Endodermal cell (in vitro differentiated cells): ENCODE measurements around the gene MYL4. TPM values are rescaled to one million over a fixed set of nuclear protein-coding genes. Genes with fewer than 3 reads are reported as not detected.

Experiments used
- DNase-seq: peaks from one replicate; pipeline ENCODE4 v3.0.0-alpha.2; 2017
- H3K27ac ChIP-seq: 2 replicates; pipeline ENCODE4 v1.5.1; 2013; ENCODE audit warnings: mild to moderate bottlenecking, low read depth, low read length, moderate library complexity
- H3K27me3 ChIP-seq: 2 replicates; pipeline ENCODE4 v1.6.1; 2013; ENCODE audit warnings: mild to moderate bottlenecking, low read length, moderate library complexity; ENCODE audit not compliant: insufficient read depth, control insufficient read depth, poor library complexity, severe bottlenecking
- H3K36me3 ChIP-seq: 2 replicates; pipeline ENCODE4 v1.7.0; 2013; ENCODE audit warnings: mild to moderate bottlenecking, low read length, moderate library complexity; ENCODE audit not compliant: control insufficient read depth, insufficient read depth
- H3K4me1 ChIP-seq: one replicate; pipeline ENCODE4 v1.7.0; 2013; ENCODE audit warnings: low read length; ENCODE audit not compliant: control insufficient read depth, insufficient read depth
- H3K4me3 ChIP-seq: 2 replicates; pipeline ENCODE4 v1.5.1; 2013; ENCODE audit warnings: mild to moderate bottlenecking, low read length, moderate library complexity
- H3K9ac ChIP-seq: 2 replicates; pipeline ENCODE4 v1.6.1; 2013; ENCODE audit warnings: mild to moderate bottlenecking, low read length, moderate library complexity; ENCODE audit not compliant: poor library complexity, severe bottlenecking; ENCODE audit errors: extremely low read depth
- H3K9me3 ChIP-seq: 2 replicates; pipeline ENCODE4 v1.6.1; 2013; ENCODE audit warnings: mild to moderate bottlenecking, low read length, moderate library complexity; ENCODE audit not compliant: control insufficient read depth
- H3K27ac Mint-ChIP-seq: 2 replicates; pipeline ENCODE4 v1.8.0; 2020; ENCODE audit warnings: mixed read lengths
- H3K27me3 Mint-ChIP-seq: 2 replicates; pipeline ENCODE4 v1.8.0; 2021; ENCODE audit warnings: mild to moderate bottlenecking, mixed read lengths; ENCODE audit not compliant: insufficient read depth
- H3K36me3 Mint-ChIP-seq: 2 replicates; pipeline ENCODE4 v1.8.0; 2020; ENCODE audit warnings: low read depth, mixed read lengths
- H3K4me1 Mint-ChIP-seq: 2 replicates; pipeline ENCODE4 v1.8.0; 2020; ENCODE audit warnings: mixed read lengths
- H3K4me3 Mint-ChIP-seq: 2 replicates; pipeline ENCODE4 v1.8.0; 2020; ENCODE audit warnings: mild to moderate bottlenecking, moderate library complexity, mixed read lengths
- H3K9me3 Mint-ChIP-seq: 2 replicates; pipeline ENCODE4 v1.8.0; 2020; ENCODE audit warnings: mild to moderate bottlenecking, mixed read lengths
- CTCF ChIP-seq: fragments of 200-600 bp; sonication (generic); conservative IDR thresholded peaks from 2 replicates; pipeline ENCODE4 v1.5.0; 2021; ENCODE audit warnings: antibody characterized with exemption, mild to moderate bottlenecking
- WGBS, 2 experiments: methylation state at CpG; one replicate each; pipeline versions ENCODE4 v1.1.5 to v1.1.7; 2013; ENCODE audit warnings: missing lambda C conversion rate in 2 of 2, mixed read lengths in 1 of 2; ENCODE audit not compliant: insufficient coverage in 1 of 2, insufficient read length in 1 of 2; 5-methylcytosine and 5-hydroxymethylcytosine counted together
- total RNA-seq, 2 donors: library from RNA; stranded (reverse); fragmentation: NEBNext Ultra II Directional in 1 of 2; extraction: Animal tissue kit (Norgen Biotek cat#: 25700) in 1 of 2; gene quantifications; 2 replicates in 1 of 2; 3 replicates in 1 of 2; pipeline ENCODE4 v1.2.1, GENCODE V29; 2021

Gene MYL4
- total RNA-seq, 2 donors from 2014 or later = 15.5 to 20.0 TPM

- Histone ChIP-seq H3K27me3 (no peaks in the 10 kb centered on the region), H3K9me3 (no peaks in the 10 kb centered on the region), H3K36me3 (no peaks in the 10 kb centered on the region), H3K9ac (no peak overlapping the region), H3K4me1 (no peaks in the 10 kb centered on the region), H3K4me3 (no peak overlapping the region), H3K27ac (no peak overlapping the region)
- Mint-ChIP-seq H3K9me3 (no peaks in the 10 kb centered on the region), H3K4me1 (no peaks in the 10 kb centered on the region), H3K27ac (no peak overlapping the region), H3K4me3 (no peak overlapping the region), H3K36me3 (no peaks in the 10 kb centered on the region), H3K27me3 (peaks cover 17% of the 10 kb centered on the region)
- 88 to 89% methylated on average over 2 to 3 of the region's 3 CpGs for WGBS, 2 experiments
- DNase-seq = no peak
- no peak for TF ChIP-seq CTCF
These were observed 31.7 kb downstream of the MYL4 start for GRCh38 chr17:47240806-47241205.

GRCh38 chr17:47242648-47243047 is 33.5 kb downstream of the MYL4 start:
- H3K27me3 Mint-ChIP-seq = peaks cover 21% of the 10 kb centered on the region
- no peak for TF ChIP-seq CTCF

GRCh38 chr17:47243737-47244598 is 34.8 kb downstream of the MYL4 start:
- no peaks in the 10 kb centered on the region for H3K9me3 ChIP-seq
- Mint-ChIP-seq H3K36me3 (no peaks in the 10 kb centered on the region), H3K4me3 (no peak overlapping the region), H3K4me1 (no peaks in the 10 kb centered on the region), H3K27ac (no peak overlapping the region), H3K9me3 (no peaks in the 10 kb centered on the region), H3K27me3 (peaks cover 21% of the 10 kb centered on the region)
- no peaks in the 10 kb centered on the region for H3K27me3 ChIP-seq
- TF ChIP-seq CTCF = no peak
- no peaks in the 10 kb centered on the region for H3K36me3 ChIP-seq
- DNase-seq = no peak
- 94 to 95% methylated on average over 8 to 9 of the region's 9 CpGs for WGBS, 2 experiments
- H3K9ac ChIP-seq = no peak overlapping the region
- H3K27ac ChIP-seq = no peak overlapping the region
- H3K4me1 ChIP-seq = no peaks in the 10 kb centered on the region
- H3K4me3 ChIP-seq = no peak overlapping the region

More at GRCh38 chr17:47242648-47243047, 33.5 kb downstream of the MYL4 start:
- Mint-ChIP-seq H3K4me3 (no peak overlapping the region), H3K27ac (no peak overlapping the region), H3K36me3 (no peaks in the 10 kb centered on the region), H3K9me3 (no peaks in the 10 kb centered on the region), H3K4me1 (no peaks in the 10 kb centered on the region)
- no peaks in the 10 kb centered on the region for H3K27me3 ChIP-seq
- no peaks in the 10 kb centered on the region for H3K4me1 ChIP-seq
- no peak overlapping the region for H3K9ac ChIP-seq
- DNase-seq = no peak
- no peak overlapping the region for H3K27ac ChIP-seq
- 100% methylated on average over 1 to 2 of the region's 2 CpGs for WGBS, 2 experiments
- H3K4me3 ChIP-seq = no peak overlapping the region
- no peaks in the 10 kb centered on the region for H3K9me3 ChIP-seq
- H3K36me3 ChIP-seq = no peaks in the 10 kb centered on the region
